MM.1S (cell line): ENCODE data around the gene ALG11.

ENCODE experiments used
- DNase-seq: peaks from one replicate; pipeline ENCODE4 v3.0.0-alpha.2; 2015
- H2AFZ ChIP-seq: fragments of 300-600 bp; sonication (generic); 2 replicates; pipeline ENCODE4 v1.6.0; 2016; ENCODE audit warnings: antibody characterized with exemption, low read length
- H3F3A ChIP-seq: fragments of 300-600 bp; sonication (generic); 2 replicates; pipeline ENCODE4 v1.6.1; 2016; ENCODE audit warnings: mild to moderate bottlenecking, antibody characterized with exemption, low read length, moderate library complexity, mixed read lengths; ENCODE audit not compliant: insufficient read depth
- H3K27ac ChIP-seq: fragments of 300-600 bp; sonication (generic); 2 replicates; pipeline ENCODE4 v1.5.1; 2016; ENCODE audit warnings: mild to moderate bottlenecking, low read length
- H3K27me3 ChIP-seq: fragments of 300-600 bp; sonication (generic); replicated peaks from 2 replicates; pipeline ENCODE4 v1.6.0; 2016; ENCODE audit warnings: low read length; ENCODE audit not compliant: insufficient read depth
- H3K36me3 ChIP-seq: fragments of 300-600 bp; sonication (generic); replicated peaks from 2 replicates; pipeline ENCODE4 v1.6.1; 2016; ENCODE audit warnings: mild to moderate bottlenecking, low read length, mixed read lengths; ENCODE audit not compliant: insufficient read depth
- H3K4me1 ChIP-seq: fragments of 300-600 bp; sonication (generic); 2 replicates; pipeline ENCODE4 v1.6.1; 2016; ENCODE audit warnings: low read length, mixed read lengths
- H3K4me2 ChIP-seq: fragments of 300-600 bp; sonication (generic); 2 replicates; pipeline ENCODE4 v1.6.0; 2016; ENCODE audit warnings: low read depth, low read length
- H3K4me3 ChIP-seq: fragments of 300-600 bp; sonication (generic); 2 replicates; pipeline ENCODE4 v1.5.1; 2016; ENCODE audit warnings: low read length, mixed read lengths
- H3K79me2 ChIP-seq: fragments of 300-600 bp; sonication (generic); 2 replicates; pipeline ENCODE4 v1.6.1; 2016; ENCODE audit warnings: mixed run types, low read length, mixed read lengths
- H3K9ac ChIP-seq: fragments of 300-600 bp; sonication (generic); 2 replicates; pipeline ENCODE4 v1.6.1; 2016; ENCODE audit warnings: low read length, mixed read lengths
- H3K9me2 ChIP-seq: fragments of 300-600 bp; sonication (generic); replicated peaks from 2 replicates; pipeline ENCODE4 v1.6.1; 2016; ENCODE audit warnings: mild to moderate bottlenecking, low read length, mixed read lengths; ENCODE audit not compliant: insufficient read depth
- H3K9me3 ChIP-seq: fragments of 300-600 bp; sonication (generic); replicated peaks from 2 replicates; pipeline ENCODE4 v1.6.1; 2016; ENCODE audit warnings: mild to moderate bottlenecking, low read length, mixed read lengths; ENCODE audit not compliant: insufficient read depth
- H4K20me1 ChIP-seq: fragments of 300-600 bp; sonication (generic); 2 replicates; pipeline ENCODE4 v1.6.1; 2016; ENCODE audit warnings: mild to moderate bottlenecking, low read length, moderate library complexity, mixed read lengths; ENCODE audit not compliant: insufficient read depth
- EZH2 ChIP-seq: fragments of 300-600 bp; sonication (generic); optimal IDR thresholded peaks from 2 replicates; pipeline ENCODE3; 2017; ENCODE audit warnings: low read depth, mild to moderate bottlenecking, antibody characterized with exemption, low read length, mixed read lengths
- EZH2phosphoT487 ChIP-seq: fragments of 300-600 bp; sonication (generic); IDR thresholded peaks from 2 replicates; pipeline ENCODE4 v1.6.1; 2018; ENCODE audit warnings: antibody characterized with exemption, low read length
- TF ChIP-seq, protein P1 (sequence below): fragments of 300-600 bp; sonication (generic); IDR thresholded peaks from 2 replicates; pipeline ENCODE4 v1.5.1; 2016; ENCODE audit warnings: antibody characterized with exemption, low read length, mixed read lengths

ALG11 gene

DNA sequence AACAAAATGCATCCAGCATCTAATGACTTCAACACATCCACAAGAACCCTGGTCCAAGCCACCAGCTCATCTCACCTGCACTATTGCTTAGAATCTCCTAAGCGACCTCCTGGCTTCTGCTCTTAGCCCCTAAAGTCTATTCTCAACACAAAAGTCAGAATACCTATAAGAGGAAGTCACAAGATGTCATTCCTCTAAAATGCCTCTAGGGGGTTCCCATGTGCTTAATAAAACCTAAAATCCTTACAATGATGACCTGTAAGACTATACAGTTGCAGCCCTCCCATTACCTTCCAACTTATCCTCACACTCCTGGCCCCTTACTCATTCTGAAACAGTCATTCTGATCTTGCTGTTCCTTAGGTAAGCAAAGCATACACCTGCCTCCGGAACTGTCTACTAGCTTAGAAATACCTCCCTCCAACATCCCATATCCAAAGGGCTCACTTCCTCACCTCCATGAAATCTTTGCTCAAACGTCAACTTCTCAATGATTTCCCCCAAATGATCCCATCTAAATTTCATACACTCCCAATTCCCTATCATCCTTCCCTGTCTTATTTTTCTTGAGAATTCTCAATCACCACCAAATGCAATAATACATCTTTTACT, 11.0 kb upstream of the ALG11 start:
- H3K9ac ChIP-seq = no peak overlapping the region
- no peaks in the 10 kb centered on the region for H3K9me3 ChIP-seq
- DNase-seq = peak; percentile 16
- no peak overlapping the region for H2AFZ ChIP-seq
- no peaks in the 10 kb centered on the region for H3K36me3 ChIP-seq
- no peak overlapping the region for H3K4me2 ChIP-seq
- H3K27me3 ChIP-seq = no peaks in the 10 kb centered on the region
- H3K4me3 ChIP-seq = no peak overlapping the region
- TF ChIP-seq, protein P1, sequence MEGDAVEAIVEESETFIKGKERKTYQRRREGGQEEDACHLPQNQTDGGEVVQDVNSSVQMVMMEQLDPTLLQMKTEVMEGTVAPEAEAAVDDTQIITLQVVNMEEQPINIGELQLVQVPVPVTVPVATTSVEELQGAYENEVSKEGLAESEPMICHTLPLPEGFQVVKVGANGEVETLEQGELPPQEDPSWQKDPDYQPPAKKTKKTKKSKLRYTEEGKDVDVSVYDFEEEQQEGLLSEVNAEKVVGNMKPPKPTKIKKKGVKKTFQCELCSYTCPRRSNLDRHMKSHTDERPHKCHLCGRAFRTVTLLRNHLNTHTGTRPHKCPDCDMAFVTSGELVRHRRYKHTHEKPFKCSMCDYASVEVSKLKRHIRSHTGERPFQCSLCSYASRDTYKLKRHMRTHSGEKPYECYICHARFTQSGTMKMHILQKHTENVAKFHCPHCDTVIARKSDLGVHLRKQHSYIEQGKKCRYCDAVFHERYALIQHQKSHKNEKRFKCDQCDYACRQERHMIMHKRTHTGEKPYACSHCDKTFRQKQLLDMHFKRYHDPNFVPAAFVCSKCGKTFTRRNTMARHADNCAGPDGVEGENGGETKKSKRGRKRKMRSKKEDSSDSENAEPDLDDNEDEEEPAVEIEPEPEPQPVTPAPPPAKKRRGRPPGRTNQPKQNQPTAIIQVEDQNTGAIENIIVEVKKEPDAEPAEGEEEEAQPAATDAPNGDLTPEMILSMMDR = peak; percentile 53
- TF ChIP-seq EZH2 (no peak), EZH2phosphoT487 (no peak)
- no peaks in the 10 kb centered on the region for H4K20me1 ChIP-seq
- no peak overlapping the region for H3K27ac ChIP-seq
- no peaks in the 10 kb centered on the region for H3K9me2 ChIP-seq
- H3K79me2 ChIP-seq = no peaks in the 10 kb centered on the region
- no peaks in the 10 kb centered on the region for H3F3A ChIP-seq
- H3K4me1 ChIP-seq = no peaks in the 10 kb centered on the region

DNA sequence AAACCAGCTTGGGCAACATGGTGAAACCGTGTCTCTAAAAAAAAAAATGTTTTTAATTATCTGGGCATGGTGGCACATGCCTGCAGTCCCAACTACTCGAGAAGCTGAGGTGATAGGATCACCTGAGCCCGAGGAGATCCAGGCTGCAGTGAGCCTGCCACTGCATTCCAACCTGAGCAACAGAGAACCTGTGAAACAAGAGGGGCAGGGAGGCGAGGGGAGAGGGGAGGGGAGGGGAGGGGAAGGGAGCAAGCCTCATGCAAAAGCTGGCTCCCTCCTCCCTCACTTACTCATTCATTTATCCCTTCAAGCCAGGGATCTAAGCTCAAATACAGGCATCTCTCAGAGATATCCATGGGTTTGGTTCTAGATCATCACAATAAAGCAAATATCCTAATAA, 9.8 kb upstream of the ALG11 start:
- no peaks in the 10 kb centered on the region for H3K4me1 ChIP-seq
- no peak overlapping the region for H3K27ac ChIP-seq
- no peak for DNase-seq
- no peaks in the 10 kb centered on the region for H3K79me2 ChIP-seq
- H3K9me2 ChIP-seq = no peaks in the 10 kb centered on the region
- H3K27me3 ChIP-seq = no peaks in the 10 kb centered on the region
- H3F3A ChIP-seq = no peaks in the 10 kb centered on the region
- no peaks in the 10 kb centered on the region for H4K20me1 ChIP-seq
- H3K4me3 ChIP-seq = no peak overlapping the region
- H3K36me3 ChIP-seq = no peaks in the 10 kb centered on the region
- no peak overlapping the region for H3K9ac ChIP-seq
- TF ChIP-seq EZH2 = no peak
- no peak for TF ChIP-seq EZH2phosphoT487
- TF ChIP-seq, protein P1 = no peak
- H3K4me2 ChIP-seq = no peak overlapping the region
- no peaks in the 10 kb centered on the region for H3K9me3 ChIP-seq
- H2AFZ ChIP-seq = no peak overlapping the region

DNA sequence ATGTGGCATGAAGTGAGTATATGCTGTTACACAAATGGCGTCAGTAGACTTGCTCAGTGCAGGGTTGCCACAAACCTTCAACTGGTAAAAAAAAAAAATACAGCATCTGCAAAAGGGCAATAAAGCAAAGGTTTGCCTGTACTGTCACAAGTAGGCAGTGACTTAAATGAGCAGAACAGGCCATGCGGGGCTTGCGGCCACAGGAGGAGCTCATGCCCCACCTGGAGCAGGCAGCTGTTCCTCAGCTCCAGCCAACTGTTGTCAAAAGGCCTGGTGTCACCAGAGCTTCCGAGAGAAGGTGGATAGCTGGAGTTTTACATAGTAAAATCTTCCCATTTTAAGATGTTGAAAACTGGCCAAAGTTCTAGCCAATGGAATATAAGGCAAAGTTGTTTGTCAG, 8.7 kb upstream of the ALG11 start:
- H3K9ac ChIP-seq = no peak overlapping the region
- H3K4me2 ChIP-seq = no peak overlapping the region
- no peak overlapping the region for H3K27ac ChIP-seq
- H3K4me1 ChIP-seq = no peaks in the 10 kb centered on the region
- H3K36me3 ChIP-seq = no peaks in the 10 kb centered on the region
- no peak overlapping the region for H3K4me3 ChIP-seq
- H3F3A ChIP-seq = no peaks in the 10 kb centered on the region
- DNase-seq = no peak
- no peaks in the 10 kb centered on the region for H3K9me3 ChIP-seq
- no peaks in the 10 kb centered on the region for H4K20me1 ChIP-seq
- H3K27me3 ChIP-seq = no peaks in the 10 kb centered on the region
- no peak for TF ChIP-seq EZH2
- TF ChIP-seq, protein P1 = no peak
- no peak for TF ChIP-seq EZH2phosphoT487
- no peaks in the 10 kb centered on the region for H3K79me2 ChIP-seq
- H2AFZ ChIP-seq = no peak overlapping the region
- no peaks in the 10 kb centered on the region for H3K9me2 ChIP-seq
